GM19452 (cell line): ENCODE results near the gene BEST1.

Experiments used
- ATAC-seq: cut with Tn5 transposase; IDR thresholded peaks from one replicate; pipeline ENCODE4 v1.9.1; 2021; ENCODE audit not compliant: unreplicated experiment

BEST1 gene

GRCh38 chr11:61950035-61950547 lies at the start of gene BEST1:
Gene BEST1, plus strand, starts transcription at chr11:61950351. Its CDS starts 1,456 bp downstream, at chr11:61951807.
- no peak for ATAC-seq

DNA sequence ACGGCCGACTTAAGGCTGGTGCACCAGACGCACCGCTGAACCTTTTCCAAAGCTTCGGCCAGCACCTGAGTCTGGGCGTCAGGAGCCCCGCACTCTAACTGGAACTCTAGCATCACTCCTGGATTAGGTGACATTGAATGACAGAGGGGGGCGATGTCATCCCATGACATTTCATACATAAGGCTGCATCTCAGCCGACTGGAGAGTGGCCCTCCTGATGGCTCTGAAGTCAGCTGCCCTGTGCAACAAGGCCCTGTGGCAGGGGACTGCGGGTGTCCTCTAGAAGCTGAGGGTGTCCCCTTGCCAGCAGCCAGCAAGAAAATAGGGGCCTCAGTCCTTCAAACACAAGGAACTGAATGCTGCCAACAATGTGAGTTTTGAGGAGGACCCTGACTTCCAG lies 48.8 kb upstream of the BEST1 start:
- ATAC-seq = no peak

- ATAC-seq = no peak
Observed at GRCh38 chr11:61902313-61902712, 47.8 kb upstream of the BEST1 start.

DNA sequence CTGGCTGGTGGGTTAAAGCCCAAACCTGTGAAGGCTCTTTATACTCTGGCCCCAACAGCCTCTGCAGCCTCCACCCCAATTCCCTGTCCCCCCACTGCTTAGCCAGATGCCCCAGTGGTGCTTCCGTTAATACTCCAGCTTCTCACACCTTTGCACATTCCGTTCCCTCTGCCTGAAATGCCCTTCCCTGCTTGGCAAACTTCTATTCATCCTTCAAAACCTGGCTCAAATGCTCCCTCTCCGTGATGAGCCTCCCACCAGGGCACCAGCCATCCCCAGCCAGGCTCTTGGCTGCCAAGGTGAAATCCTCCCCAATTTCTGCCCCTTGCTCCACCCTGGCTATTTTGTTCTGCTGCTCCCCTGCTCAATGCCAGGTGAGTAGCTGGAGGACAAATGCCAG lies 46.3 kb upstream of the BEST1 start:
- ATAC-seq = no peak

GRCh38 chr11:61904539-61905048 lies 45.6 kb upstream of the BEST1 start:
- ATAC-seq = no peak

DNA sequence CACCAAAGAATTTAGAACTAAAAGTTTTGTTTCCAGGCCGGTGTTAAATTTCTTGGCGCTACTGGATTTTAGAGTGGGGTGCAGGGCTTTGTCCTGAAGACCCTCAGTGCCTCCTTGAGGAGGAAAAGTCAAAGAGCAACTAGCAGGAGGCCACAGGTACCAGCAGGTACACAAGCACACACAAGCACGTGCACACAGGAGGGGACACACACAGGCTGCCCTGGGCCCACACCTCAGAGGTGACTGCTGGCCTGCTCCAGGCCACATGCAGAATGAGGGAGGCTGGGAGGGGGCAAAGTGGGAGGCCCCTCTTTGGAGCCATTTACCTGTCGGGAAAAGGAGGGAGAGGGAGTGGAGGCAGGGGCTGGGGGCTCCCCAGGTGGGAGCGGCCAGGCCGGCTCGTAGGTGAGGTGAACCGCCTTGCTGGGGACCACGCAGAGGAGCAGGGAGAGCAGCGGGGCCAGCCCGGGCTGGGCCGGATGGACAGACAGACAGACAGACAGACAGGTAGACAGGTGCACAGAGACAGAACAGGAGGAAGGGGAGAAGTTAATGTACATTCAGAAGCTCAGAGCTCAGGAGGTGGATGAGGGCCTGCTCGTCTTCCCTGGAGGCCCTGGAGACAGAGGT lies 45.0 kb upstream of the BEST1 start:
- ATAC-seq = no peak

- ATAC-seq = no peak
Observed at GRCh38 chr11:61905801-61906521, 44.2 kb upstream of the BEST1 start.

DNA sequence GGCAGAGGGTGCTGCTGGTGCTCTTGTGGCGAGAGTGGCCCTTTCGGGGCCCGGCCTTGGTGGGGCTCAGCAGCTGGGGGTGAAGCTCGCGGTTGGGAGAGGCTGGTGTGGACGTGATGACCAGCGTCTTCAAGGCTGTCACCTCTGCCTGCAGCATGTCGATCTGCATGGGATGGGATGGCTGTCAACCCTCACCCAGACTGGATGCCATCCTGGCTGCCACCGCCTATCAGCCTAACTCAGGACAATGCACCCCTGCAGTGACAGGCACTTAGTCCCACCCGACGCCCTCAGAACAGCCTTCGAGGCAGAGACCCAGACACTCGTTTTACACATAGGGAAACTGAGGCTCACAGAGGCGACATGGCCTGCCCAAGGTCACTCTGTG lies 43.6 kb upstream of the BEST1 start:
- no peak for ATAC-seq

DNA sequence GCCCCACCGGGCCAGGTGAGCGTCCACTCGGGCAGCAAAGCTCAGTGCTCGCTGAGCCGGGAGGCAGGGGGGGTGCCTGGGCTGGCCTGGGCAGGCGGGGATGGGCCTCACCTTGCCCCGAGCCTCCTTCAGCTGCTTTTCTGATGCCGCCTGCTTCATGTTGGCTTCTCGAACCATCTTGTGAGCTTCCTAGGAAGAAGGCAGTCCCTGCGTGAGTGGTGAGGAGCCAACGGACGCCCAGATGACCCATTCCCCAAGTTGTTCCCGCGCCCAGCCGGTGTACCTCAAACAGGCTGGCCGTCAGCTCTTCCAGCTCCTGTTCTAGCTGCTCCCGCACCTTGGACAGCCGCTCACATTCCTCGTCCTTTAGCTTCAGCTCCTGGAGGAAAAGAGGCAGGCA lies 42.9 kb upstream of the BEST1 start:
- ATAC-seq = no peak

DNA sequence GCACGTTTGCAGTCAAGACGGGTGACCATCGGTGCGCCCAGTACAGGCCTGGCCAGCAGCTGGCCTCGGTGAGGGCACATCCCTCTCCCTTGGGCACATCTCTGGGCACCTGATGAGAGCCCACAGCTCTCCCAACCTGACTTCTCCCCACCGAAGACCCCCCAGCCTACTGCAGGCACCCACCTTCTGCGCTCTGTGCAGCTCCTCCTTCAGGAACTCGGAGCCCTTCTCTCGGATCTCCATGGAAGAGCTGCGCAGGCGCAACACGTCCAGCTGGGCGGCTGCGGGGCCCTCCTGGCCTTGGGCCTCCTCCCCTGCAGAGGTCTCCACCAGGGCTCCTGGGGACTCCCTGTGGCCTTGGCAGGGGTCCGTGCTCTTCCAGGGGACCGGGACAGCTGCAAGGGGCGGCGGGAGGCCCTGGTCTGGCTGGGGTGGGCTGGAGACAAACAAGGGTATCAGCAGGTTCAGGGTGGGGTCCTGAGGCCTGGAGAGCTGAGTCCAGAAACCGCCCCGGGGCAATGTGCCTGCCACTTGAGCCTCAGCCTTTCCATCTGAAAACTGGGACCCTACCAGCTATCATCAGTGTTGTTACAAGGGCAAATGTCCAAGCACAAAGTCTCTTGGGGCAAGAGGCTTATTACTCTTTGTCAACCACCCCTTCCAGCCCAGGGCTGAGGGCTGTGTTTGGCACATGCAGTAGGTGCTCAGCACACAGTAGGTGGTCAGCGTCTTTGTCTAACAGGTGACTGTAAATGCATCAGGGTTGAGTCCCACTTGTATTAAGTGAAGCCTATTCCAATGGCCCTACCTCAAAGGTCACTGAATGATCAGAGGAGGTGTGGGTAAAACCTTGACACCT lies 42.1 kb upstream of the BEST1 start:
- ATAC-seq = no peak

DNA sequence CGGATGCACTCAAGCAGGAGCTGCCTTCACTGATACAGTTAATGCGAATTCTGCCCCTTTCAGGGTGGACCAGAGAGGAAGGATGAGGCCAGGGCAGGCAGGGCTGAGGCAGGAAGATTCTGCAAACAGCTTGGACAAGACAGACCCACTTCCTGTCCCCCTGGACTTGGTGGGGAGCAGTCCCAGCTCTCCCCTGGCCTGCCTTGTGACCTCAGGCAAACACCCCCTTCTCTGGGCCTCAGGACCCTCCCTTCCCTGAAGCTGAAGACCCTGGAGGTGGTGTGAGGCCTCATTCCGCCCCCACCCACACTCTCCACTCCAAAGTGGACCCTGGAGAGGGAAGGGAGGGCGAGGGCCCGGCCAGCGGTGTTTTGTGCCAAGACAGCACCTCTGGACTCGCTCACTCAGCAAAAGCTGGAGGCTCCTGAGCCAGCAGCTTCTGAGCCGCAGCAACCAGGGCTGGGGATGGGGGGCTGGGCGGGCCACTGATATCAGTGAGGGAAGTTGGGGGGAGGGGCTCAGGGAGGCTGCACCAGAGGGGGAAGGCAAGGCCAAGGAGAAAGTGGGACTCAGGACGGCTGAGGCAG lies 41.3 kb upstream of the BEST1 start:
- ATAC-seq = no peak

DNA sequence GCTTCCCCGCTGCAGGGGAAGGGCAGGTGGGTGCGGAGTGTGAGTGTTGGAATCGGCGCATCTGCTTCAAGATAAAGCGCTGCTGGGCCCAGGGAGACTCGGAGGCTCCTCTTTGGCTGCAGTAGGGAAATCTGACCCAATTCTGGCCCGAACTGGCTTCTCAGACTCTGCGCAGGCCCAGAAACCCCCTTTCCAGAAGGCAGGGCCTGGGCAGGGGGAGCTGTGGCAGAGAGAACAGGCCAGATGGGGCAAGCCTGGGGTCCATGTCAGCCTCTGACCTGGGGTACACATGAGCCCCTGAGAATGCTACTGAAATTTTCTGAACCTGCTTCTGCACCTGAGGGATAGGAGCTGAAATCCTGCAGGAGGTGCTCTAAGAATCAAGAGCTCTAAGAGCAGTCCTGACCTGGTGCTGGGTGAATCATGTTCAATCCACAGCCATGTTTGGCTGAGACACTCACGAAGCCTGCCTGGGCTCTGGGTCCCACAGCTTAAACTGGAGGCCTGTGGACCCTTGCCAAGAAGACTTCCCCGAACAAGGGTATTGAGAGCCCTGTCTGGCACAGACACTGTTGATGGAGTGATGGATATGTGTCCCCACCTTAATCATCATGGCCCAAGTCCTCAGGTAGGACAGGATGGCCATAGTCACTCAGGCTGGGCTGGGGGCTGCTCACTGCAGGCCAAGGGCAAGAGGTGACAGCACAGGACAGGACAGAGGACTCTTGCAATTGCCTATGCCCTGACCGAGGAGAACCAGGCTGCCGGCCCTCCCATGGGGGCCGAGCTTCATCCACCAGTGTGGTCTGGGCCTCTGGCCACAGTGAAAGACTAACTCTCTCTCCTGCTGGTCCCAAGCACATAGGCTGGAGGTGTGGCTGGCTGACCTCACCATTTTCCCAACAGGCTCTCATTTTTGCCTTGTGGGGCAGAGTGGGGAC lies 39.7 kb upstream of the BEST1 start:
- no peak for ATAC-seq

GRCh38 chr11:61911128-61911700 lies 38.9 kb upstream of the BEST1 start:
- ATAC-seq = no peak

- no peak for ATAC-seq
Observed at GRCh38 chr11:61911701-61912529, 38.2 kb upstream of the BEST1 start.

- no peak for ATAC-seq
Observed at GRCh38 chr11:61912530-61912898, 37.6 kb upstream of the BEST1 start.

DNA sequence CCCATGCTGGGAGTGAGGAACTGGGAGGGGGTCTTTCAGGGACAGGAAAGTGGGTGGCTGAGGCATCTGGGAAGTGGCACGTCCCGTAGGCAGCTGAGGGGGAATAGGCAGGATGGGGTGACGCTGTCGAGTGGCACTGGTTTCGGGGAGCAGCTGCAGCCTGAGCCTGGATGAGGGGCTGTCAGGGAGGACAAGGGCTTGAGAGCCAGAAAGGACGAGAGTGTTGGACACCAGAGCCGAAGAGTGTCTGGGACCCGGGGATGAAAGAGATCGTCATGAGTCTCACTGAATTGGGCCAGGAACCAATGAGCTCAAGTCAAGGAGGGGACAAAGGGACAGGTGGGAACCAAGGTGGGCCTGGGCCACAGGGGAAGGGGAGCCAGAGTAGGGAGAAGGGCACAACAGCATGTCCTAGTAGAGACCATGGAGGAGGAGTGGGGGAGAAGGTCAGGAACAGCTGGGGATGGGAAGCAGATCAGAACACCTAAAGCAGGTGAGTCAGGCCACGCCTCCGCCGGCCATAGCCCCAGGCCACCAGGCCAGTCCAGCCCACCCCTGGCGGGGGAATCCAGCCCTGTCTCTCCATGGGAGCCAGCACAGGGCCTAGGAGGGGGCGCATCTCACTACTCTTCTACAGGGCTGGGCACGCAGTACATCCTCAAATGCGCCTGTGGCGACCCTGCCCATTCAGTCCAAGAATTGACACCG lies 37.0 kb upstream of the BEST1 start:
- no peak for ATAC-seq

GRCh38 chr11:61913699-61914395 lies 36.3 kb upstream of the BEST1 start:
- ATAC-seq = no peak
